ENCODE data around the gene POPDC3.
"Not testable (repeated sequence)": the region's sequence is repeated elsewhere in the genome, so short reads cannot be mapped to it uniquely, and the experiment has no call there.

The POPDC3 gene

DNA sequence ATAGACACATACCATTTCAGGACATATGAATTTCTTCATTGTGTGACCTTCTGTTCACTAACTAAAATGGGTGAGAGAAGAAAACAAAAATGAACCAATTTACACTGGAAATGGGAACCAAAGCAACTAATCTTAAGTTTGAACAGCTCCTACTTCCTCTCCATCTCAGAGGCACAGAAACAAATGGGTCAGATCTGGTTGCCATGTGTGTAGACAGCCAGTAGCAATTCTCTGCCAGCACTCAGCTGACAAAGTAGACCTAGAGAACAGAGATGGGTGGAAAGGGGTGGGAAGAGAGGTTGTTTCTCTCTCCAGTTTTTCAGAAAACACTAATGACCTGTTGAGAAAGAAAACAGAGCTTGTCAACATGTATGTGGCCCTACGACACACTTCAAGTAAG lies 14.3 kb upstream of the POPDC3 start:
- no peak for DNase-seq

DNA sequence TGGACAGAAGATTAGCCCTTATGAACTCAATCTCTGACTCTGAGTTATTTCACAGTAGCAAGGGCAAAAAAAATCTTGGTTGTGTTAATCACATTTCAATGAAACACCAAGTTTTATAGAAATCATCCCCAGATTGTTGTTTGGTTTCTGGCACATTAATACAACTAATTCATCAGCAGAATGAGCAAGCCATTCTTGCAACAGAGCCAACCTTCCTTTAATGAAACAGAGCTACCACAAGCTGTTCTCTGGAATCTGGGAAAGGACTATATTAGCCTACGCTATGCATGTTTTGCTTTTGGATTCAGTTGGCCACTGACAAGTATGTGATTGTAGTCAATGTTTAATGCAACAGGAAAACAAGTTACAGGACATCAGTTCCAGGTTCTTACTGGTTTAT lies 13.8 kb upstream of the POPDC3 start:
- no peak for DNase-seq

DNA sequence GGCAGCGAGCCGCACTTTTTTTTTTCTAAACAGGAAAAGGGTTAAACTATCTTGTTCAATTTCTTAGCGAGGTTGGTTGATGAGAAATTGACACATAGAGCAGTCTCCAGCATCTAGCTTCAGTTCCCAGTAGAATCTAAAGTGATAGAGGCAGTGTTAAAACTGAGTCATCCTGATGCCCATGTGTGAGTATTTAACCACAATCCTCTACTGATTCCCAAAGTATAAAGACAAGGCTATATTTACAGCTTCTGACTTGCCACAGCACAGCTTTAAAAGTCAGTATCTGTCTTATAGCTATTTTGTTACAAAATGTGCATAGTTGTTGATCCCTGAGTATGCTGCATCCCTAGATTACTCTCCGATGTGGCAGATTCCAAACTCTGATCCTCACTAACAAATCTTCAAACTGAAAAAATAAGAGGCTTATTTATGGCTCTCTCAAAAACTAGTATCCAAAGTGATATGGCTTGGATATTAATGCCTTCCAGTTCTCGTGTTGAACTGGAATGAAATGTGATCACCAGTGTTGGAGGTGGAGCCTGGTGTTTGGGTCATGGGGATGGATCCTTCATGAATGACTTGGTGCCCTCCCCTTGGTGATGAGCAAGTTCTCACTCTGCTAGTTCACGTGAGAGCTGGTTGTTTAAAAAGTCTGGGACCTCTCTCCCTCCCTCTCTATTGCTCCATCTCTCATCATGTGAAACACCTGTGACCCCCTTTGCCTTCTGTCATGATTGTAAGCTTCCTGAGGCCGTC lies 13.1 kb upstream of the POPDC3 start:
- DNase-seq, result no peak

DNA sequence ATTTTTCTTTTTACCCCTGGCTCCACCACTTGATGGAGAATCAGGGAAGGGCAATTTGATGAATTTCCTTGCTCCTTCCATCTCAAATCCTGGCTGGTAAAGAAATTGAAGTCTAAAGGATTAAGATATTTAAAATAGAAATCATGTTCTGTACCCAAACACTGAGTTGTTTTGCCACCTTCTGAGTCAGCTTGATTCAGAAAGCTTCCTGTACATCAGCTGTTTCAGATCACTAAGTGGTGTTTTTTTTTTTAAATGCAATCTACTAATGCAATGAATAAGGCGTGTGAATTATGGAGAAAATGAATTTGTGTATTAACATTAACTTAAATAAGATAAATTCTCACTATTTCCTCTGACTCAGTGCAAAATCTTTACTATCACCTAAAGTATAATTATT lies 11.5 kb upstream of the POPDC3 start:
- DNase-seq, result no peak

- DNase-seq, result no peak
Measured at GRCh38 chr6:105189026-105189820, 9.4 kb upstream of the POPDC3 start.

DNA sequence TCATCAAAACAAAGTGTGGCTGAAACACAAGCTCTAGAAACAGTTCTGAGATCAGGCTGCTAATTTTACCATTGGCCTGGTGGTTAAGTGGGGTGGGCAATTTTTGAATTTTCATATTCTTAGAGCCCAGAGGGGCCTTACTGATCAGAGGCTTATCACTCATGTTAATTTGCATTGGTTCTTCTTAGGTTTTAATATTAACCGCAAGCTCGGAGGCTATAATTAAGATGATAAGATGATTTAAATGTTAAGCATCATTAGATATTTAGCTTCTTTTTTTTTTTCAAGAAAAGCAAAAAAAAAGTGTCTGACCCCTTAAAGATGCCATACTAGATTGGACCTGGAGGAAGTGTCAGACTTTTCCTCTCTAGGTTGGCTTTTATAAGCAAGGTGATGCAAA lies 8.4 kb upstream of the POPDC3 start:
- no peak for DNase-seq

- DNase-seq, result no peak
Measured at GRCh38 chr6:105186576-105186975, 6.8 kb upstream of the POPDC3 start.

DNA sequence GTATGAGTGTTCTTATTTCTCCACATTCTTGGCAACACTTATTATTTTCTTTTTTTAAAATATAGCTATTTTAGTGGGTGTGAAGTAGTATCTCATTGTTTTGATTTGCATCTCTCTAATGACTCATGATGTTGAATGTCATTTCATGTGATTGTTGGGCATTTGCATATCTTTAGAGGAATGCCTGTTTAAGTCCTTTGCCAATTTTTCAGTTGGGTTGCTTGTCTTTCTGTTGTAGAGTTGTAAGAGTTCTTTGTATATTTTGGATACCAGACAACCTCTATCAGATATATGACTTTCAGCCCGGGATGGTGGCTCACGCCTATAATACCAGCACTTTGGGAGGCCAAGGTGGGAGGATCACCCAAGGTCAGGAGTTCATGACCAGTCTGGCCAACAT lies 5.1 kb upstream of the POPDC3 start:
- DNase-seq, result no peak

- no peak for DNase-seq
Measured at GRCh38 chr6:105181981-105182515, 2.2 kb upstream of the POPDC3 start.

GRCh38 chr6:105178636-105179035 lies 1.2 kb downstream of the POPDC3 start:
- DNase-seq, result no peak

DNA sequence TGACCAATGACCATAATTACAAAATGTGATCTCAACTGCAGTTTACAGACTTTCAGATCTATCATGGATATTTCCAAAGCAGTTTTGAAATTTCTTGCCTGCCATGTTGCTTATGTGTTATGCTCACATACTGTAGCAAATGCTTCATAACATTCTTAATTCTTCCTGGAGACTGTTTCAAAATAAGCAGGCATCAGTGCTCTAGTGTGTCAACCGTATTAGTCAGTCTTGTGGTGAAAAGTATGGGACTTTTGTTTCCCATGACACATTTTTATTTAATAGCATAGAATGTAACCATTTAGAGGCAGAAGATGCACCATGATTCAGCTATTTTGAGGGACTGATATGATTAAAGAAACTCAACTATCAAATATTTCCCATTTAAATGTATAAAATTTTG lies 1.7 kb downstream of the POPDC3 start:
- no peak for DNase-seq

DNA sequence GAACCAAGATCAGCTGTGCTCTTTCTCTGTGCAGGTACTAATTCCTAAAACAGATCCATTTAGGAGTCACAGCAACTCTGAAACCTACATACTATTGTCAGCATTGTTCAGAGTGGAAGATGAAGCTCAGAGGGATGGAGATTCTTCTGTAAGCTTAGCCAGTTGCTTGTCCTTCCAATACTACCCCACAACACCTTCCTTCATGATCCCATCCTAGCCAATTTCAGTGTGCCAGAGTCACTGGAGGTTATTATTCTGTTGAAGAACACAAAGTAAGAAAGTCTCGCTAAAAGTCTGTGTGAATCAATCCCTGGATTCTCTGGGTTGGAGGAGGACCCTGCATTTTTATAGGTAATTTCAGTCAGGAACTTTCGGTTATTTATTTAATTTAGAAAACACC lies 2.3 kb downstream of the POPDC3 start:
- no peak for DNase-seq

GRCh38 chr6:105174512-105174911 lies 5.3 kb downstream of the POPDC3 start:
- no peak for DNase-seq

DNA sequence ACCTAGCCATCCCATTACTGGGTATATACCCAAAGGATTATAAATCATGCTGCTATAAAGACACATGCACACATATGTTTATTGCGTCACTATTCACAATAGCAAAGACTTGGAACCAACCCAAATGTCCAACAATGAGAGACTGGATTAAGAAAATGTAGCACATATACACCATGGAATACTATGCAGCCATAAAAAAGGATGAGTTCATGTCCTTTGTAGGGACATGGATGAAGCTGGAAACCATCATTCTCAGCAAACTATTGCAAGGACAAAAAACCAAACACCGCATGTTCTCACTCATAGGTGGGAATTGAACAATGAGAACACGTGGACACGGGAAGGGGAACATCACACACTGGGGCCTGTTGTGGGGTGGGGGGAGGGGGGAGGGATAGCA lies 7.3 kb downstream of the POPDC3 start:
- not testable (repeated sequence) for DNase-seq

DNA sequence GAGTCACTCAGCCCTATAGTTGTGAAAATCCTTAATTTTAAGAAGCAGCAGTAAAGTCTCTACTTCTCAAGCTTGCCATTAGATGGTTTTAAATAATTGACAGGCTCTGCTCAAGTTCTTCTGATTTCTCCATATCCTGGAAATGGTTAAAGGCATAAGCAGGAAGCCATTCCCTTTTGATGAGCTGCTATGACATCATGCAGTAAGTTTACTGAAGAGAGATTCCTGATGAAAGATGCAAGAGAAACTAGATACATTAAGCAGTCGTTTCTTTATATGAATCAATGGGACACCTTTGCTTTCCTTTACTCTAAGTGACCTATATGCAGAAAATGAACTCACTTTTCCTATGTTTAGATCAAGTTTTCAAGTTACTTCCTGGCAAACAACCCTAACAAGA lies 9.8 kb downstream of the POPDC3 start:
- no peak for DNase-seq

- no peak for DNase-seq
Measured at GRCh38 chr6:105167914-105168313, 11.9 kb downstream of the POPDC3 start.

GRCh38 chr6:105164418-105164817 lies 15.4 kb downstream of the POPDC3 start:
- no peak for DNase-seq

DNA sequence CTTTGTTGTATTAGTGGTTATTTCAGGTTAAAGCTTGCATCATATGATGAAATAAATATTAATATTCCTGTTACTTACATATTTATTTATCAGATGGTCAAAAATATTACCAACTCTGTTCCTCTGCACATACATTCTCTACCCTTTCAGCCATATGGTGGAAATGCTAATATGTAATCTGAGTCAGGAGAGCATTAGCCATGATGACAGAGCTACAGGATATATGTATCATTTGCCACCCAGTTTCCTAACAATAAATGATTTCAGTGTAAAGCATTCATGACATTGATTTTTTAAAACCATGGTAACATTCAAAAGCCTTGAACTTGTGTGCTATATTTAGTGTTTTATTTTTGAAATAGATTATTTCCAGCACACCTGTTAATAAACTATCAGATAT lies 16.6 kb downstream of the POPDC3 start:
- no peak for DNase-seq

- no peak for DNase-seq
Measured at GRCh38 chr6:105162377-105162776, 17.4 kb downstream of the POPDC3 start.

GRCh38 chr6:105161421-105161820 lies 18.4 kb downstream of the POPDC3 start:
- no peak for DNase-seq

DNA sequence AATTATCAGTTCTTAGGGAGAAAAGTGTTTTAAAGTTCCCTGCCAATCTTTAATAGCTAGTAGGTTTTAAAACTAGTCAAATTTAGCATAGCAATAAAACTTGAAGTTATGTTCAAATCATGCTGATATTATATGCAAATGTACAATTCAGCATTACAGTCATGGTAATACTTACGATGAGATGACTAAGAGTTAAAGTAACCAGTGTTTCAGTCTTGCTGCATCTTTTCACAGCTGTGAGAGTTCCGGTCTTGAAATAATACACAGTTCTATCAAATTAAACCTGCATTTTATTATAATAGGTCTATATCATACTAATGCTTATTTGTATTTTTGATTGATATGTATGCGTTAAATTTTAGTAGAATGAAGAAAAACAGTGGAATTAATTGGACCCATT lies 26.1 kb downstream of the POPDC3 start:
- peak in 1 of 5 experiments; percentile 38 for DNase-seq

- DNase-seq, result peak in 1 of 5 experiments; percentile 37
Measured at GRCh38 chr6:105152880-105153279, 26.9 kb downstream of the POPDC3 start.

DNA sequence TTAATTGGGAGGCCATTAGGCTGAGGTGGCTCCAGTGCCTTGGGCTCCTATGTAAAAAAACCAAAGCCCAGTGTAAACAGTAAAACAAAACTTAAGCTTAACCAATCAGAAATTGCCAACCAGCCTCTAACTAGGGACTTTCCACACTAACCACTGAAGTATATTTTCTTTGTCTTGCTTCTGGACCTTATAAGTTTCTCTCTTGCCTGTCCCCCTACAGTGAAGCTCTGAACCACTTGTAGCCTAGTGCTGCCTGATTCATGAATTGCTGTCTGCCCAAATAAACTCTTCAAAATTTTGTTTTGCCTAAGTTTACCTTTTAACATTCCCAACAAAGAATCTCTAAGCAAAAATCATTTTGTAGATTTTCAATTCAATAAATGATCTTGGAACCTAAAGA lies 28.2 kb downstream of the POPDC3 start:
- DNase-seq, result peak in 1 of 5 experiments; percentile 11

DNA sequence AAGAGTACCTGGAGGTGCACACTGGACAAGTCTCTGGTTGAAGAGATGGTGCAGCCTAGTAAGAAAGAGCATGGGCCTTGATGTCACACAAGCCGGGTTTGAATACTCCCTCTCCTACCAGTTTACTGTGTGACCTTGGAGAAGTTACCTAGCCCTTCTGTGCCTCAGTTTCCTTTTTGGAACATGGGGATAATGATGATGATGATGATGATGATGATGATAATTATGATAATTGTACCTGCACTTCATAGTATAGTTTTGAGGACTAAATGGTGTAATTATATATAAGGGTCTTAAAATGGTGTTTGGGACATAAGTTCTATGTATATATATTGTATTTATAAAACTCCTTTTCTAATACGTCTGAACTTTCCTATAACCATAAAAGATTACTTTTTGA lies 41.7 kb downstream of the POPDC3 start:
- DNase-seq, result no peak
